ENCODE results near the gene ZBTB45.

DNA sequence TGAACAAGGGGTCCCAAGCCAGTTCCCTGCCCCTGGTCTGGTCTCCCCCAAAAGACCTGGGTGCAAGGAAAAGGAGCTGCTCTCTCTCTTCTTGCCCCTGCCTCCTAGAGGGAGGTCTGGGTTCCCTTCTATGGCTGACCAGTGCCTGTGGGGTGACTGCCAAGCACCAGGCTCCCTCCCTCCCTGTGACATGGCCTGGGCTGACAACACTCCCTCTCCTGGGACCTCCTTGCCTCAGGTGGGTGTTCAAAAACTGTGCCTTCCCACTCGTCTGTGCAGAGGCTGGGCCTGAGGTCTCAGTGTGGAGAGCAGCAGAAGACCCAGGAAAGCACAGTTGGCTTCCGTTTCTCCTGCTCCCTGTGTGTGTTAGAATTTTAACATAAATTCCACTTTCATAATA is 38.8 kb downstream of the ZBTB45 start:
- TF ChIP-seq, protein P1, sequence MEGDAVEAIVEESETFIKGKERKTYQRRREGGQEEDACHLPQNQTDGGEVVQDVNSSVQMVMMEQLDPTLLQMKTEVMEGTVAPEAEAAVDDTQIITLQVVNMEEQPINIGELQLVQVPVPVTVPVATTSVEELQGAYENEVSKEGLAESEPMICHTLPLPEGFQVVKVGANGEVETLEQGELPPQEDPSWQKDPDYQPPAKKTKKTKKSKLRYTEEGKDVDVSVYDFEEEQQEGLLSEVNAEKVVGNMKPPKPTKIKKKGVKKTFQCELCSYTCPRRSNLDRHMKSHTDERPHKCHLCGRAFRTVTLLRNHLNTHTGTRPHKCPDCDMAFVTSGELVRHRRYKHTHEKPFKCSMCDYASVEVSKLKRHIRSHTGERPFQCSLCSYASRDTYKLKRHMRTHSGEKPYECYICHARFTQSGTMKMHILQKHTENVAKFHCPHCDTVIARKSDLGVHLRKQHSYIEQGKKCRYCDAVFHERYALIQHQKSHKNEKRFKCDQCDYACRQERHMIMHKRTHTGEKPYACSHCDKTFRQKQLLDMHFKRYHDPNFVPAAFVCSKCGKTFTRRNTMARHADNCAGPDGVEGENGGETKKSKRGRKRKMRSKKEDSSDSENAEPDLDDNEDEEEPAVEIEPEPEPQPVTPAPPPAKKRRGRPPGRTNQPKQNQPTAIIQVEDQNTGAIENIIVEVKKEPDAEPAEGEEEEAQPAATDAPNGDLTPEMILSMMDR (IDR thresholded peaks at IDR 0.05) = no peak
- no peak for TF ChIP-seq POLR2A (IDR thresholded peaks at IDR 0.05)

Measured in uterus (tissue), 2 donors.